ENCODE results near the gene GAST.

- TF ChIP-seq CTCF (IDR thresholded peaks at IDR 0.05) (no peak), POLR2A (IDR thresholded peaks at IDR 0.05) (no peak)
Observed at GRCh38 chr17:41734949-41735313, 22.8 kb downstream of the GAST start.
